Small intestine (tissue), 7 donors: ENCODE measurements around the gene PTPRR. TPM values are rescaled to one million over a fixed set of nuclear protein-coding genes. Genes with fewer than 3 reads are reported as not detected.

ENCODE experiments used
- DNase-seq, 2 donors: peaks; one replicate each; pipeline versions ENCODE4 v3.0.0 to v3.0.0-alpha.2; 2013
- FAIRE-seq: peaks from 2 replicates; lab custom pipeline; 2012; peaks lifted over from hg19 to GRCh38; lab: Jason Lieb, UNC
- H3K27ac ChIP-seq, 3 donors: one replicate each; pipeline ENCODE4 v1.5.1; 2013; ENCODE audit warnings: low read length in 2 of 3, mild to moderate bottlenecking in 2 of 3, control low read depth in 1 of 3, inconsistent platforms in 1 of 3, low read depth in 1 of 3, moderate library complexity in 1 of 3
- H3K27me3 ChIP-seq, 3 donors: one replicate each; pipeline ENCODE4 v1.6.1; 2013; ENCODE audit warnings: low read length in 3 of 3, inconsistent platforms in 1 of 3; ENCODE audit not compliant: control insufficient read depth in 3 of 3, insufficient read depth in 3 of 3
- H3K36me3 ChIP-seq, 3 donors: one replicate each; pipeline ENCODE4 v1.6.1; 2013; ENCODE audit warnings: low read length in 3 of 3, inconsistent platforms in 1 of 3, low read depth in 1 of 3, mild to moderate bottlenecking in 1 of 3, moderate library complexity in 1 of 3; ENCODE audit not compliant: control insufficient read depth in 3 of 3, insufficient read depth in 2 of 3
- H3K4me1 ChIP-seq, 3 donors: one replicate each; pipeline ENCODE4 v1.6.1; 2013; ENCODE audit warnings: low read length in 2 of 3, inconsistent platforms in 1 of 3, low read depth in 1 of 3, mild to moderate bottlenecking in 1 of 3, moderate library complexity in 1 of 3; ENCODE audit not compliant: control insufficient read depth in 3 of 3, insufficient read depth in 2 of 3
- H3K4me3 ChIP-seq, 3 donors: one replicate each; pipeline ENCODE4 v1.5.1; 2013; ENCODE audit warnings: low read length in 3 of 3, control low read depth in 1 of 3, inconsistent platforms in 1 of 3, low read depth in 1 of 3, mild to moderate bottlenecking in 1 of 3, moderate library complexity in 1 of 3
- H3K9me3 ChIP-seq, 2 donors: one replicate each; pipeline ENCODE4 v1.6.1; 2013; ENCODE audit warnings: low read depth in 1 of 2, low read length in 1 of 2; ENCODE audit not compliant: control insufficient read depth in 2 of 2, insufficient read depth in 1 of 2
- WGBS, 3 donors: extraction: QIAGEN DNeasy Blood & Tissue Kit; methylation state at CpG; one replicate each; pipeline ENCODE4 v1.1.7; 2013; 5-methylcytosine and 5-hydroxymethylcytosine counted together
- polyA plus RNA-seq, 4 donors: library from polyadenylated mRNA; stranded (reverse) in 3 of 4; unstranded in 1 of 4; fragments of 200-250 nt in 3 of 4; fragments of 120-200 nt in 1 of 4; gene quantifications; one replicate each; pipeline versions ENCODE4 v1.2.1 to v1.2.3, GENCODE V29; 2013
- donor health status: healthy with polysubstance abuse.
- donor health status: control.
- donor health status: control.
- donor health status: Bipolar disorder and iron deficiency.
- donor health status: healthy.

PTPRR gene
- polyA plus RNA-seq, 4 donors, result 0.84 to 18.9 (median 5.4) TPM

DNA sequence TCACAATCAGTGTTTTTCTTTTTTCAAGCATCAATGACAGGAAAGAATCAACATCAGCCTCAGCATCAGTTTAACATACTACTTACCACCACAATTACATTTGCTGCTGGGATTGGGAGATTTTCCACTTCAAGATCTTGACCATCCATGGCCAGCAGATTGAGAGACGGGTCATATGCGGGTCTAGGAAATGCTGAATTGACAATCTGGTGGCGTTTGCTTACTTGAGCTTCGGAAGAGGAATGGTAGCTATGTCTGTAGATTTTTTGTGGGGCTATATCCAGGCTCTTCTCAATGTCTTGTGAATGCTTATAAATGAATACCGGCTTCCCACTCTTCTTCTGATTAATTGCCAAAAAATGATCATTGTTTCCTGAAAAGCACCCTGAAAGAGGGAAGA, 27.9 kb downstream of the PTPRR start:
- no peaks in the 10 kb centered on the region for H3K9me3 ChIP-seq
- H3K27ac ChIP-seq, result no peak overlapping the region
- DNase-seq (no peak), FAIRE-seq (no peak)
- 86 to 95% (median 90%) methylated on average over 5 of the region's 5 CpGs for WGBS, 3 donors
- H3K36me3 ChIP-seq, result no peaks in the 10 kb centered on the region
- H3K4me1 ChIP-seq, result no peaks in the 10 kb centered on the region
- no peaks in the 10 kb centered on the region for H3K27me3 ChIP-seq
- no peak overlapping the region for H3K4me3 ChIP-seq

GRCh38 chr12:70890895-70891832, 29.4 kb downstream of the PTPRR start:
- DNase-seq (no peak), FAIRE-seq (no peak)
- H3K4me3 ChIP-seq, result no peak overlapping the region
- no peaks in the 10 kb centered on the region for H3K9me3 ChIP-seq
- H3K27me3 ChIP-seq, result no peaks in the 10 kb centered on the region
- WGBS, 3 donors, result 78 to 83% (median 83%) methylated on average over 1 of the region's 1 CpG
- H3K36me3 ChIP-seq, result no peaks in the 10 kb centered on the region
- no peaks in the 10 kb centered on the region for H3K4me1 ChIP-seq
- no peak overlapping the region for H3K27ac ChIP-seq

- Histone ChIP-seq H3K4me1 (no peaks in the 10 kb centered on the region), H3K27me3 (no peaks in the 10 kb centered on the region), H3K36me3 (no peaks in the 10 kb centered on the region), H3K9me3 (no peaks in the 10 kb centered on the region), H3K4me3 (no peak overlapping the region), H3K27ac (no peak overlapping the region)
- 67 to 87% (median 77%) methylated on average over 3 of the region's 3 CpGs for WGBS, 3 donors
- FAIRE-seq (no peak), DNase-seq (no peak)
Measured at GRCh38 chr12:70885956-70886355, 34.6 kb downstream of the PTPRR start.

DNA sequence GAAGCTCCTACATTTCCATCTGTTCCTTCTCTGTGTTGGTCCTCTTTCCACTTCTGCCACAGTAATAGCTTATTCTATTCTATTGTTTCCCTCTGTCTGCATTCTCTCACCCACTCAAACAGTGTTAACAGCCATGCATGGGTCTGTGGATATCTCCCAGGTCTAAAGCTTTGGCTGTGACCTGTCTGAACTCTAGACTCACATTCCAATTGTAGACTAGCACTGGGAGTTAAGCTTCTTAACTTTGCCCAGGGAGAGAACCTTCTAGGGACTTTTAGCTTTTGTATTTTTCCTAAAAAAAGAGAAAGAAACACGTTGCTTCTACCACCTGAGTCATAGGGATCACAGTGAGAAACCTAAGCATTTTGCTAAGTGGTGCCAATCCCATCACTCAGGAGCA, 36.7 kb downstream of the PTPRR start:
- no peak for FAIRE-seq
- 29 to 49% (median 32%) methylated on average over 1 of the region's 1 CpG for WGBS, 3 donors
- no peaks in the 10 kb centered on the region for H3K9me3 ChIP-seq
- H3K4me1 ChIP-seq, result no peaks in the 10 kb centered on the region
- no peaks in the 10 kb centered on the region for H3K27me3 ChIP-seq
- H3K4me3 ChIP-seq, result no peak overlapping the region
- no peak for DNase-seq
- no peak overlapping the region for H3K27ac ChIP-seq
- no peaks in the 10 kb centered on the region for H3K36me3 ChIP-seq

DNA sequence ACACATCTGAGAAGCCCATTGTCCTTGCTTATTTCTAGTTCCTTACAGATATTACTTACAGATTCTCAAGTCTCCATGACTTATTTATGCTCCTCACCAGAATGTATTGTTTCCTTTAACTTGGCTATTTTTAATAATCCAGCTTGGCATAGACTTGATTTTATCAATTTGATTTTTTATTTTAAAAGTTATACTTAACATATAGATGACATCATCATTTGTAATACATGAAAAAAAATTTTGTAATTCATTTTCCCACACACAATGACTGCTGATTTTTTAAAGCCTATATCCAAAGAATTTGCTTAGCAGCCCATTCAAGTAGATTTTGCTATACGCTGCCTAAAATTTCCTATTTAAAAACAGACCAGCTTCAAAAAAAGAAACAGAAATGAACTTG, 39.8 kb downstream of the PTPRR start:
- no peak for FAIRE-seq

DNA sequence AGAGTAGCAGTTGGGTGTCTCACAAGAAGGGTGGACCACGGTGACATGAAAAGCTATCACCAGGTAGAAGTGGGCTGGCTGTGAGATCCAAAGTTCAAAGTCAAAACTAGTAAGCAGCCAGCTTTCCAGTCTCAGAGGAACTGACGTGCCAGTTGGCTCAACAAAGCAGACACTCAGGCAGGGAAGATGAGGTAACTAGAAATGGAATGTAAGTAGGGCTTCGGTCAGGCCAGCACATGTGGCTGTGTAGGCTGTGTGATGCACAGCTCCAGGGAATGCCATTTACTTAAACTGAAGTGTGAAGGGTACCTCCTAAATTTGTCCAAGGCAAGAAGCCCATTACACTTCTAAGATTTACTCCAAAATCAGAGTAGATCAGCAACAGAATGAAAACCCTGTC, 43.6 kb downstream of the PTPRR start:
- Histone ChIP-seq H3K4me3 (no peak overlapping the region), H3K27me3 (no peaks in the 10 kb centered on the region), H3K36me3 (no peaks in the 10 kb centered on the region), H3K9me3 (no peaks in the 10 kb centered on the region), H3K27ac (no peak overlapping the region), H3K4me1 (no peaks in the 10 kb centered on the region)
- DNase-seq, result peak in 1 of 2 donors; percentile 18
- 7 to 36% (median 23%) methylated on average over 3 of the region's 3 CpGs for WGBS, 3 donors
- no peak for FAIRE-seq

More for the DNA sequence above, 39.8 kb downstream of the PTPRR start:
- Histone ChIP-seq H3K27me3 (no peaks in the 10 kb centered on the region), H3K4me1 (no peaks in the 10 kb centered on the region), H3K27ac (no peak overlapping the region), H3K36me3 (no peaks in the 10 kb centered on the region), H3K9me3 (no peaks in the 10 kb centered on the region), H3K4me3 (no peak overlapping the region)
- WGBS, 3 donors, result 90 to 99% (median 90%) methylated on average over 1 of the region's 1 CpG
- DNase-seq, result no peak

- no peak for FAIRE-seq
Measured at GRCh38 chr12:70875628-70876027, 44.9 kb downstream of the PTPRR start.

DNA sequence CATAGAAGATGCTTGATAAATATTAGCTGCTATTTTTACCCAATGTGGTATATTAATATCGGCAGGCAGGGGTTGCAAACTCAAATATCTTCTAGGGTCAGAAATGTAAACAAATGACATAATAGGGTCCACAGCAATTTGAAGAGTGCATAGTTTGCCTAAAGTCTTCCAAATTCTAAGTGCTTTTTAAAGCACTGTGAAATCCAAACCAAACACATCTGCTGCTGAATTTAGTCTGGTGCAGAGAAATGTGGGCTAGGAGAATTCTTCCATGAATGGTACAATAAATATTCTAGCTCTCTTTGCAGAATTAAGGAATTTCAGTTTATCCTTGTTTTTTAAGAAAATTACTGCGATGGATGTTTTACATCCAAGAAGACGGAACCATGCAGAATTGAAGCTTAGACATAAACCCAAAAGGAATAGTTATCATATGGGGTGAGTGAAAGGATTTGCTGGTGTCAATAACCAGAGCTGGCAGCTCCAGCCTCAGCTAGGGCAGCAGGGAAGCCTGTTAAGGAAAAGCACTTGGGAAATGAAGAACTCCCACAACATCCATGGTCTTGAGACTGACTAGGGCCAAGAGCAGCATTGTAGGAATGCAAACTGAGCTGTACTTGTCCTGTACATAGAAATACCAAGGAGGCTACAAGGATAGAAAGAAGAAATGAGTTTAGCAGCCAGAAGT, 65.5 kb downstream of the PTPRR start:
- no peaks in the 10 kb centered on the region for H3K36me3 ChIP-seq
- H3K4me3 ChIP-seq, result no peak overlapping the region
- no peaks in the 10 kb centered on the region for H3K27me3 ChIP-seq
- DNase-seq (no peak), FAIRE-seq (no peak)
- 67 to 90% (median 83%) methylated on average over 3 of the region's 3 CpGs for WGBS, 3 donors
- no peak overlapping the region for H3K27ac ChIP-seq
- H3K4me1 ChIP-seq, result no peaks in the 10 kb centered on the region
- H3K9me3 ChIP-seq, result no peaks in the 10 kb centered on the region

More at GRCh38 chr12:70875628-70876027, 44.9 kb downstream of the PTPRR start:
- no peaks in the 10 kb centered on the region for H3K4me1 ChIP-seq
- H3K36me3 ChIP-seq, result no peaks in the 10 kb centered on the region
- no peaks in the 10 kb centered on the region for H3K9me3 ChIP-seq
- no peak overlapping the region for H3K27ac ChIP-seq
- H3K4me3 ChIP-seq, result no peak overlapping the region
- H3K27me3 ChIP-seq, result no peaks in the 10 kb centered on the region
- DNase-seq, result no peak
